Stimulated activated CD4-positive, alpha-beta T cell treated with anti-CD3 and anti-CD28 coated beads, Interleukin-2, amount 100 ng/mL, for 4 hours (primary cell): ENCODE measurements around the gene PEX7.
A peak's percentile ranks its signal among the peaks of the same experiment; 100 is the strongest.
"Not testable (repeated sequence)": the region's sequence is repeated elsewhere in the genome, so short reads cannot be mapped to it uniquely, and the experiment has no call there.

ENCODE experiments used
- DNase-seq: peaks from one replicate; pipeline ENCODE4 v3.0.0-alpha.2; 2020; ENCODE audit warnings: low read depth

PEX7 gene

GRCh38 chr6:136790411-136791295 is 31.7 kb upstream of the PEX7 start:
- no peak for DNase-seq

DNA sequence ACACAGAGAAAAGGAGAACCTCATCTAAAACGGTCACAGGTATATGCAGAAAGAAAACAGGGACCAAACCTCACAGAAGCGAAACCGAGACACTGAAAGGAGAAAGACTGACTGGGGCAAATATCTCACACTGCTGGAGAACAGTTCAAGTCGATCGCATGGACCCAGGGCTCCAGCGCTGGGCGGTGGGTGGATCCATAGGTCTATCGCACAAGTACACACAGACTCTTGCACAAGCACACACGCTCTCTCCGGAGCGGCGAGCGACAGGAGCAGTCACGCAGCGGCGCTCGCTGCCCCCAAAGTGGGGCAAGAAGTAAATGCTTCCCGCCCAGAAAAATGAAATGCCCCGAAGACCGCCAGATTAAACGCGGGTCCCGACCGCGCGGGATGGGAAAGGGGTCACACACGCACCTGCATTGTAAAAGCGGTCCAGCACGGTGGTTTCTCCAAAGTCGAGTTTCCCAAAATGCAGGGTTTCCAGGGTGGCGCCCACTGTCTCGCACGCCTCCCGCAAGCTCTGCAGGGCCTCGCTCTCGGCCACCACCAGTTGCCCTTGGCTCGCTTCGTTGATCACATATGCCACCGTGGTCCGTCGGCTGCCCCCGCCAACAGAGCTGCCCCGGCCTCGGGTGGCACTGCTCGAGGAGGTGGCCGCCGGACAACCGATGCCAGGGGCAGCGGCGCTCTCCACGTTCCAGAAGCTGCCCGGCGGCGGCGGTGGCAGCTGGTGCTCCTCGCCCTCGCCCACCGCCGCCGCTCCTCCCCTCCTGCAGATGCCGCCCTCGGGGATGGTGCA is 30.9 kb upstream of the PEX7 start:
- peak; percentile 35 for DNase-seq

- no peak for DNase-seq
Measured at GRCh38 chr6:136792095-136792409, 30.3 kb upstream of the PEX7 start.

DNA sequence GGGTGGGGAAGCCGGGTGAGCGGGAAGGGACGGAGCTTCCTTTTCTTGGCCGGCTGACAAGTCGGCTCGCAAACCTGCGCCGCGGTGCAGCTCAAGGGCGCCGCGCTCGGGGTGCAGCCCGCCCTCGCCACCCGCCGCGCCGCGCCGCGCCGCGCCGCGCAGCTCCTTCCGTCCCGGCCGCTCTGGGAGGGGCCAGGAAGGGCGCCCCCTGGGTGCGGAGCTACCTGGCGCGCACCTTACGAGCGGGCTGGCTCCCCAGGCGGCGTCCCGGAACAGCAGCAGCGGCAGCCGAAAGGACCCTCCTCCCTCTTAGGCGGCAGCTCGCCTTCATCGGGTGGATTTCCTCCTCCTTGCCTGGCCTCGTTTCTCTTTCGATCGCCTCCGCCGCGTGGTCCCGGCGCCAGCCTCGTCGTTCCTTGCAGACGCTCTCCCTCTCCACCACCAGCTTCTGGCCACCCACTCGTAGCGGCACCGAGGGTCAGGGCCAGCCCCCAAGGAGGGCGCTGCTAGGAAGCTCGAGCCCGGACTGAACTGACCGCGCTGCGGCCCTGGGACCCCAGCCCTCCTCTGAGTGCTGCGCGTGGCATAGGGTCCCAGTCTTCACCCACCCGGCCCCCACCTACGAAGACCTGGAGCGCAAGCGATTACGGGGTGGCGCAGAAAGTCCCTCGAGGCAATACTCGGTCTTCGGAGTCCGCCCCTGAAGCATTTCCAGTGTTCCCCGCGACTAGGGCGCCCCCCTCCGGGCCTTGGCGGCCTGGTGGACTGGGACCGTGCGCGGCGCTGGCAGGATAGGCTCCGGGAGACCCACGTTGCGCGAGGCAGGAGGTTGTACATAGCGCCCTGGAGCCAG is 29.8 kb upstream of the PEX7 start, which contains the start of gene MAP3K5:
TSS of gene MAP3K5 (minus strand) at position 68 of the 853 bp plus-strand sequence. CDS start 320 bp downstream, outside the sequence.
- peak; percentile 93 for DNase-seq

DNA sequence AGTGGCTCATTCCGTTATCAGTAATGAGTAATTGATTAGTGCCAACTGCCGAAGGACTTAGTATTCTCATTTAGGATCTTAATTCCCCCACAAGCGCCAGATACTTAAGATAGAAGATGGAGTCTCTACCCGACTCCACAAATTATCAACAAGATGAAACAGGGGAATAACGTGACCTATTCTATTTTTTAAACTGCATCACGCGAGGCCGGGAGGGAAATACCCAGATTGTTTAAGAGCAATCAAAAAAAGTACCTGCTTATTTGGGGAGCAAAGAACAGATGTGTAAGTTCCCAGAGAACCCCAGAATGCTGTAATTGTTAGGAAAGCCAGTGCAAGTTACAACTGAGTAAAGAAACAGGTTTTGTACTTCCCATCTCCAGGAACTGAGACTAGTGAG is 29.0 kb upstream of the PEX7 start:
- DNase-seq = no peak

- no peak for DNase-seq
Measured at GRCh38 chr6:136795386-136795785, 27.0 kb upstream of the PEX7 start.

DNA sequence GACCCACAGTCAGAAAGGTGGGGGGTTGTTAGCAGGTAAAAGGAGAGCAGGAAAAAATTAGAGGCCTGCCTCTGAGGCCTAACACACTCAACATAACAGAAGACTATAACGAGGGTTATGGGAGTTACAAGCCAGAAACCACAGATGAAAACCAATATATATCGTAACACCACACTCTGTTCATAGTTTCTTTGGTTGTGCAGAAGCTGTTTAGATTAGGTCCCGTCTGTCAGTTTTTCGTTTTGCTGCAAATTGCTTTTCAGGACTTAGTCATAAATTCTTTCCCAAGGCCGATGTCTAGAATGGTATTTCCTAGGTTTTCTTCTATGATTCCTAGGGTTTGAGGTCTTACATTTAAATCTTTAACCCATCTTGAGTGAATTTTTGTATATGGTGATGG is 26.4 kb upstream of the PEX7 start:
- DNase-seq = no peak

- no peak for DNase-seq
Measured at GRCh38 chr6:136798044-136798443, 24.3 kb upstream of the PEX7 start.

DNA sequence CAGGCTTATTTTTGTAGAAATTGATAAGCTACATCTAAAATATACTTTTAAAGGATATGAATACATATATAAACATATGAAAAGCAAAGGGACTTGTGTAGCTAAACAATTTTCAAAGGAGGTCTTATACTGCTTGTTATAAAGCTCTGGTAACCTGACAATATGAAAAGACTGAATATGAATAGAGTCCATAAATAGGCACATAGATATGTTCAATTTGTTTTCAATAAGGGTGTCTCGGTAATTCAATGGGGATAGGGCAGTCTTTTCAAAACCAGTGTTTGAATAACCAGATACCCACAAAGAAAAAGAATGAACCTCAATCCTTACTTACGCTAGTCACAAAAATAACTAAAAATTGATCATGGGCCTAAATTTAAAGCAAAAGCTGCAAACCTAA is 20.8 kb upstream of the PEX7 start:
- no peak for DNase-seq

- DNase-seq = no peak
Measured at GRCh38 chr6:136803608-136804007, 18.8 kb upstream of the PEX7 start.

DNA sequence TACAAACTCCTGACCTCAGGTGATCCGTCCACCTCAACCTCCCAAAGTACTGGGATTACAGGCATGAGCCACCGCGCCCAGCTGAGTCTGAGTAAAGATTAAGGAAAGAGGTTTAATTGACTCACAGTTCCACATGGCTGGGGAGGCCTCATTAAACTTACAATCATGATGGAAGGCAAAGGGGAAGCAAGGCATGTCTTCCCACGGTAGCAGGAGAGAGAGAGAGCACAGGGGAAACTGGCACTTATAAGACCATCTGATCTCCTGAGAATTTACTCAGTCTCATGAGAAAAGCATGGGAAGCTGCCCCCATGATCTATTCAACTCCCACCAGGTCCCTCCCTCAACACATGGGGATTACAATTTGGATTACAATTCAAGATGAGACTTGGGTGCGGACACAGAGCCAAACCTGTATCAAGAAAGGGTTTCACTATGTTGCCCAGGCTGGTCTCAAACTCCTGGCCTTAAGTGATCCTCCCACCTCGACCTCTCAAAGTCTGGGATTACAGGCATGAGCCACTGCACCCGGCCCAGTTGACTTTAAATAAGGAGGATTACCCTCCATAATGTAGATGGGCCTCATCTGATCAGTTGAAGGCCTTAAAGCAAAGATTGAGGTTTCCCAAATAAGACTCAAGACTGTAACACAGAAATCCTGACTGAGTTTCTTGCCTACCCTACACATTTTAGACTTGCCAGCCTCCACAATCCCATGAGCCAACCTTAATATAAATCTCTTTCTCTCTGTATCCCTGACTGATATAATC is 13.1 kb upstream of the PEX7 start:
- DNase-seq = no peak

DNA sequence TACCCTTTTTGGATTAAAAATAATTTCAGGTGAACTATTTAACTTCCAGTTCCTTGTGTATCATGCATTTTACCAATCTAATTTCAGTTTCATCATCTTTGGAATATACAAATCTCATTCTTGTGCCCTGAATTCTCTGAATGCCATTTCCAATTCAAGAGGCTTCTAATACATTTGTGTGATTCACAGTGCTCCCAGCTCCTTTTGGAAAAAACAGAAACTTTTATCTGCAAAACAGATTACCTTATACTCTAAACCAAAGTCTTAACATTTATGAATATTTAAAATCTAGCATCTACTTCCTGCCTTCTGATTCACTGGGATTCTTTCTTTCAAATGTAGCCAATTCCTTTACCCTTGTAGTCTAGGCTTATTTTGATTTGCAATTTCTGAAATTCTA is 11.1 kb upstream of the PEX7 start:
- no peak for DNase-seq

DNA sequence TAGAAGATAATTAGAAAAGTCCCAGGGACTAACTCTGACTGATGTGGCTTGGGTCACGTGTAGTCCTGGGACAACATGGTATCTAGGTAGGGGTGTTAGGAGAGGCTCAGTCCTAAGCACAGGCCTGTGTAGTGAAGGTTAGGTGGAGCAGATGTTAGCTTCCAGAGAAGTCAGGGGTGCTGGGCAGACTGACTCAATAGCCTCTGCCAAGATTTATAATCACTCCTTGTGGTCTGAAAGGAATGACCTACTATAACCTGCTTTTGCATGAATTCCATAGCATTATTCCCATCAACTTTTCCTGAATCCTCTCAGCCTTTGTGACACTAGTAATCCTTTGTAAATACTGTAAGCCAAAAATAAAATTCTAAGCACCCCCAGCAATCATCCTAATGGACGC is 10.2 kb upstream of the PEX7 start:
- no peak for DNase-seq

DNA sequence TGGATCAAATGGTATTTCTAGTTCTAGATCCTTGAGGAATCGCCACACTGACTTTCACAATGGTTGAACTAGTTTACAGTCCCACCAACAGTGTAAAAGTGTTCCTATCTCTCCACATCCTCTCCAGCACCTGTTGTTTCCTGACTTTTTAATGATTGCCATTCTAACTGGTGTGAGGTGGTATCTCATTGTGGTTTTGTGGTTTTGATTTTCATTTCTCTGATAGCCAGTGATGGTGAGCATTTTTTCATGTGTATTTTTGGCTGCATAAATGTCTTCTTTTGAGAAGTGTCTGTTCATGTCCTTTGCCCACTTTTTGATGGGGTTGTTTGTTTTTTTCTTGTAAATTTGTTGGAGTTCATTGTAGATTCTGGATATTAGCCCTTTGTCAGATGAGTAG is 6.8 kb upstream of the PEX7 start:
- DNase-seq = not testable (repeated sequence)

- DNase-seq = no peak
Measured at GRCh38 chr6:136816656-136817055, 5.7 kb upstream of the PEX7 start.

- DNase-seq = no peak
Measured at GRCh38 chr6:136820561-136820960, 1.8 kb upstream of the PEX7 start.

GRCh38 chr6:136822046-136822375 is 381 bp upstream of the PEX7 start:
- DNase-seq = no peak

DNA sequence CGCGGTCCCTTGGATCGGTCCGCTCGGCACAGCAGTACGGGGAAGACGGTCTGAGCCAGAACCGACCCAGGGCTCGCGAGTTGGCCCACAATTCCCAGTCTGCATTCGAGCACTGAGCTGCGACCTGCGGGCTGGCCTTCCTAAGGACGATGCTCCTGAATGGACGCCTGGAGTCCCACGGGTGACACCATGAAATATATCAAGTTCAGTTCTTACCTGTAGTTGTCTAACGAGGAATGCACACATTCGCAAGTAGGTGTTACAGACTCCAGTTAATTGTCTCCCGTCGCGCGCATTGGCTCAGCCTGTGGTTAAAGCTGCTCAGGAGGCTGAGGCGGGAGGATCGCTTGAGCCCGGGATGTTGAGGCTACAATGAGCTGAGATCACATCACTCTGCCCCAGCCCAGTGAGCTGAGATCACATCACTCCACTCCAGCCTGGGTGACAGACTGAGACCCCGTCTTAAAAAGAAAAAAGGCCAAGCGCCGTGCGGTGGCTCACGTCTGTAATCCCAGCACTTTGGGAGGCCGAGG is 802 bp downstream of the PEX7 start:
- no peak for DNase-seq

DNA sequence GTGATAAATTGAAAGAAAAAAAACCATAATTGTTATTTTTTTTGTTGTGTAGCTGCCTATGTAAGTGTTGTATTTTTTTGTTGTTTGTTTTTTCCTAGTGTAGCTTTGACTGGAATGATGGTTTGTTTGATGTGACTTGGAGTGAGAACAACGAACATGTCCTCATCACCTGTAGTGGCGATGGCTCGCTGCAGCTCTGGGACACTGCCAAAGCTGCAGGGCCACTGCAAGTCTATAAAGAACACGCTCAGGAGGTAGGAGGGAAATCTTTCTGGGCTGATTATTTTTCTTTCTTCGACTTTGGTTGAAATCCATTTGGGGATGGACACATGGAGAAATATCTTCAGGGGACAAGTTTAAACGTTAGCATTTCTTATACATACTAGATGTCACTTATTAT is 3.8 kb downstream of the PEX7 start:
- DNase-seq = no peak

GRCh38 chr6:136831873-136832562 is 9.6 kb downstream of the PEX7 start:
- DNase-seq = no peak
